ENCODE data around the gene ELP2.

- TF ChIP-seq POLR2A (IDR thresholded peaks at IDR 0.05): no peak
- TF ChIP-seq CTCF (IDR thresholded peaks at IDR 0.05): no peak
These were observed 28.7 kb downstream of the ELP2 start for GRCh38 chr18:36158266-36158867.

Measured in vagina (tissue), 2 donors.